Central memory CD8-positive, alpha-beta T cell (primary cell): ENCODE results near the gene DENND6B.
"Not testable (repeated sequence)": the region's sequence is repeated elsewhere in the genome, so short reads cannot be mapped to it uniquely, and the experiment has no call there.

Experiments used
- ATAC-seq: fragments of 150-1000 bp; cut with Tn5 transposase; replicated peaks from 2 replicates; pipeline ENCODE4 v1.10.0; 2022; ENCODE audit warnings: mild to moderate bottlenecking, moderate FRiP score, moderate number of reproducible peaks; ENCODE audit not compliant: poor library complexity, severe bottlenecking; ENCODE audit errors: extremely low read depth
- DNase-seq, 2 donors: peaks; one replicate each; pipeline ENCODE4 v3.0.0; 2021; ENCODE audit warnings: low spot score in 2 of 2
- H3K27ac Mint-ChIP-seq: one replicate; pipeline ENCODE4 v1.8.0; 2022; ENCODE audit warnings: low read depth, mild to moderate bottlenecking, moderate library complexity, mixed read lengths
- H3K27me3 Mint-ChIP-seq: one replicate; pipeline ENCODE4 v1.8.0; 2022; ENCODE audit warnings: mixed read lengths
- H3K36me3 Mint-ChIP-seq: one replicate; pipeline ENCODE4 v1.8.0; 2022; ENCODE audit warnings: mild to moderate bottlenecking, moderate library complexity, mixed read lengths; ENCODE audit not compliant: insufficient read depth
- H3K4me1 Mint-ChIP-seq: one replicate; pipeline ENCODE4 v1.8.0; 2022; ENCODE audit warnings: mixed read lengths
- H3K4me3 Mint-ChIP-seq: one replicate; pipeline ENCODE4 v1.8.0; 2022; ENCODE audit warnings: mild to moderate bottlenecking, moderate library complexity, mixed read lengths
- H3K9me3 Mint-ChIP-seq: one replicate; pipeline ENCODE4 v1.8.0; 2022; ENCODE audit warnings: mixed read lengths

Gene DENND6B

DNA sequence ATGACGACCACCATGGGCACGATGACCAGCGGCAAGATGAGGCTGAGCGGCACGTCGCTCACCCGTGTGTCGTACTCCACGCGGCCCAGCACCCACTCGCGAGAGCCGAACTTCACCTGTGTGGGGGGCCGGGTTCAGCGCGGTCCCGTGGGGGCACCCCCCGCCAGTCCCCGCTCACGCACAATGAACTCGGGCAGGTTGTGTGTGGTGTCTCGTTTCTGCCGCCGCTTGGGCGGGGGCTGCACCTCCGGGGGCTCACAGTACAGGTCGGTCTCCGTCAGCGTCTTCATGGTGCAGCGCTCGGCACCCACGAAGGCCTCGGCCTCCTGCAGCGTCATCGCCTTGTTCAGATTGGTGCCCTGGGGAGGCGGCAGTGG is 45.4 kb downstream of the DENND6B start:
- H3K4me1 Mint-ChIP-seq, result no peaks in the 10 kb centered on the region
- H3K27me3 Mint-ChIP-seq, result no peaks in the 10 kb centered on the region
- no peak overlapping the region for H3K4me3 Mint-ChIP-seq
- H3K36me3 Mint-ChIP-seq, result peaks cover 4% of the 10 kb centered on the region
- no peak overlapping the region for H3K27ac Mint-ChIP-seq
- DNase-seq (no peak), ATAC-seq (no peak)
- H3K9me3 Mint-ChIP-seq, result no peaks in the 10 kb centered on the region

- peaks cover 6% of the 10 kb centered on the region for H3K36me3 Mint-ChIP-seq
- ATAC-seq (no peak), DNase-seq (no peak)
- H3K4me3 Mint-ChIP-seq, result no peak overlapping the region
- no peak overlapping the region for H3K27ac Mint-ChIP-seq
- no peaks in the 10 kb centered on the region for H3K27me3 Mint-ChIP-seq
- H3K4me1 Mint-ChIP-seq, result no peaks in the 10 kb centered on the region
- no peaks in the 10 kb centered on the region for H3K9me3 Mint-ChIP-seq
These were observed 46.0 kb downstream of the DENND6B start for GRCh38 chr22:50280708-50281383.

DNA sequence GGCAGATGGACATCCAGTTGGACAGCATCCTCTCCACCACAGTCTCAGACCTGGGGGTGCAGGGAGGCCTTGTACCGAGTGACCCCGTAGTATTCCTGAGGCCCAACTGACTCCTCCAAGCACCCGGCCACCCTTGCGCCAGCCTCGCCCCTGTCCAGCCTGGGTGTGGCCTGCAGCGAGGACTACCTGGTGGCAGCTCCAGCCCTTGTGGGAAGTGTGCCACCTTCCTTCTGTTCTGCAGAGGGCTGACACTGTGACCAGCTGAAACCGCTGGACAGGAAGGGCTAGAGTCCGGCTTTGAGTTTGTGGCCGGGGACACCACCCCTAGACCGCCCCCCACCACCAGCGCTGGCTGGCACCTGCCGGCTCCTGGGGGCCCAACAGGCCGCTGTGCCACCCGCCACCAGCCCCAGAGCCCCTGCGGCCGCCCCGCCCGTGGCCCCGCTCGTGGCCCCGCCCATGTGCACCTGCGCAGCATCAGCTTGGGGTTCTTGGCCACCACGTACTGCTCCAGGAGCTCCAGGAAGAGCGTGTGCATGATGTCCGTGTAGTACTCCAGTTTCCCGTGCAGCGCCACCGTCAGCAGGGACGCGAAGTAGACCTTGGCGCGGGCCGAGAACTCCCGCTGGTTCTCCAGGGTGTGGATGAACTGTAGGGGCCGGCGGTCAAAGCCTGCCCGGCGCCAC is 46.6 kb downstream of the DENND6B start:
- DNase-seq (no peak), ATAC-seq (no peak)
- no peaks in the 10 kb centered on the region for H3K27me3 Mint-ChIP-seq
- no peaks in the 10 kb centered on the region for H3K9me3 Mint-ChIP-seq
- H3K36me3 Mint-ChIP-seq, result peaks cover 8% of the 10 kb centered on the region
- no peak overlapping the region for H3K27ac Mint-ChIP-seq
- no peak overlapping the region for H3K4me3 Mint-ChIP-seq
- H3K4me1 Mint-ChIP-seq, result no peaks in the 10 kb centered on the region

GRCh38 chr22:50278956-50279619 is 47.7 kb downstream of the DENND6B start:
- ATAC-seq (no peak), DNase-seq (no peak)
- peaks cover 8% of the 10 kb centered on the region for H3K36me3 Mint-ChIP-seq
- H3K4me1 Mint-ChIP-seq, result peaks cover 2% of the 10 kb centered on the region
- no peaks in the 10 kb centered on the region for H3K9me3 Mint-ChIP-seq
- no peak overlapping the region for H3K4me3 Mint-ChIP-seq
- H3K27me3 Mint-ChIP-seq, result no peaks in the 10 kb centered on the region
- no peak overlapping the region for H3K27ac Mint-ChIP-seq

DNA sequence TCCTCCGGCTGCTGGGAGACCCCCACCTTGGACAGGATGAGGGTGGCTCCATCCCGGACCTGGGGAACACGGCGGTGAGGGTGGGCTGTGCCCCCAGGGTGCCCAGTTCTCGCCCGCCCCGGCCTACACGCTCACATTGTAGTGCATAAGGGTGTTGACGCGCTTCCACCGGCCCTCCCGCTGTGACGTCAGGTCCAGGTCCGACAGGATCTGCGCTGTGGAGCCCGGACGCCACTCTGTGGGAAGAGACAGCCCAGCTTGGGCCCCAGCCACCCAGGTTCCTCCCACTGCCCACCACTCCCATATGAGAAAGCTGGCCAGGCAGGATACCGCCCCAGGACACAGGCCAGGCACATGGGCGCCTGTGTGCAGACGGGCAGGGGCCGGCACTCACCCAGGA is 48.4 kb downstream of the DENND6B start:
- Mint-ChIP-seq H3K27me3 (no peaks in the 10 kb centered on the region), H3K36me3 (peaks cover 8% of the 10 kb centered on the region), H3K4me1 (peaks cover 7% of the 10 kb centered on the region), H3K9me3 (no peaks in the 10 kb centered on the region), H3K27ac (no peak overlapping the region), H3K4me3 (no peak overlapping the region)
- no peak for ATAC-seq
- no peak for DNase-seq

- no peak for ATAC-seq
- Mint-ChIP-seq H3K27me3 (no peaks in the 10 kb centered on the region), H3K9me3 (no peaks in the 10 kb centered on the region), H3K27ac (no peak overlapping the region), H3K4me1 (peaks cover 7% of the 10 kb centered on the region), H3K4me3 (no peak overlapping the region), H3K36me3 (peaks cover 8% of the 10 kb centered on the region)
- no peak for DNase-seq
These were observed 49.1 kb downstream of the DENND6B start for GRCh38 chr22:50277761-50278160.

DNA sequence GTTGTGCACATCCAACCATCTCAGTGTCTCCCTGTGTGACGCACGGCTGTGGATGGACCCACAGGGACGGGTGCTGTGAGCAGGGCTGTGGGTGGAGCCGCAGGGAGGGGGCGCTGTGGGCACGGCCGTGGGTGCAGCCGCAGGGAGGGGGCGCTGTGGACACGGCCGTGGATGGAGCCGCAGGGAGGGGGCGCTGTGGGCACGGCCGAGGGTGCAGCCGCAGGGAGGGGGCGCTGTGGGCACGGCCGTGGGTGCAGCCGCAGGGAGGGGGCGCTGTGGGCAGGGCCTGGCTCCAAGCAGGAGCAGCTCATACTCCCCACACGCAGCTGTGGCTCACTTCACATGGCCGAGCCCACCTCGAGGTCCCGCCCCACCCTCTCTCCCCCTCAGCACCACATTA is 50.7 kb downstream of the DENND6B start:
- H3K27ac Mint-ChIP-seq, result no peak overlapping the region
- DNase-seq (peak in 1 of 2 donors; percentile 28), ATAC-seq (peak; percentile 77)
- no peaks in the 10 kb centered on the region for H3K9me3 Mint-ChIP-seq
- no peaks in the 10 kb centered on the region for H3K27me3 Mint-ChIP-seq
- peaks cover 8% of the 10 kb centered on the region for H3K36me3 Mint-ChIP-seq
- peaks cover 7% of the 10 kb centered on the region for H3K4me1 Mint-ChIP-seq
- H3K4me3 Mint-ChIP-seq, result no peak overlapping the region

- Mint-ChIP-seq H3K9me3 (no peaks in the 10 kb centered on the region), H3K4me3 (no peak overlapping the region), H3K27me3 (no peaks in the 10 kb centered on the region), H3K4me1 (peaks cover 7% of the 10 kb centered on the region), H3K27ac (no peak overlapping the region), H3K36me3 (peaks cover 8% of the 10 kb centered on the region)
- ATAC-seq (no peak), DNase-seq (no peak)
These were observed 51.4 kb downstream of the DENND6B start for GRCh38 chr22:50275181-50276055.

DNA sequence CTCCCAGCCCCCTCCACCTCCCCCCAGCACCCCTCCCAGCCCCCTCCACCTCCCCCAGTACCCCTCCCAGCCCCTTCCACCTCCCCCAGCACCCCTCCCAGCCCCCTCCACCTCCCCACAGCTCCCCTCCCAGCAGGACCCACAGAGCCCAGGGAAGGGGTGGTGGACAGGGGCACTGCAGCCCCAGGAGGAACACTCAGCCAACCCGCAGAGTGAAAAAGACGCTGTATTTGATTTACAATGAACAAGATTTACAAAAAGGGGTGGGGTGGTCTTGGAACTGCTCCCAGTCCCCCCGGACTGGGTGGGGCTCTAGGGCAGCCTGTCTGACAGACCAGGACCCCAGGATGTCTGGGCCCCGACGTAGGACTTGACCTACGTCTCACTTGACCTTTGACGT is 52.0 kb downstream of the DENND6B start:
- Mint-ChIP-seq H3K4me3 (no peak overlapping the region), H3K4me1 (peaks cover 7% of the 10 kb centered on the region), H3K9me3 (no peaks in the 10 kb centered on the region), H3K36me3 (peaks cover 8% of the 10 kb centered on the region), H3K27ac (no peak overlapping the region), H3K27me3 (no peaks in the 10 kb centered on the region)
- no peak for ATAC-seq
- DNase-seq, result no peak

DNA sequence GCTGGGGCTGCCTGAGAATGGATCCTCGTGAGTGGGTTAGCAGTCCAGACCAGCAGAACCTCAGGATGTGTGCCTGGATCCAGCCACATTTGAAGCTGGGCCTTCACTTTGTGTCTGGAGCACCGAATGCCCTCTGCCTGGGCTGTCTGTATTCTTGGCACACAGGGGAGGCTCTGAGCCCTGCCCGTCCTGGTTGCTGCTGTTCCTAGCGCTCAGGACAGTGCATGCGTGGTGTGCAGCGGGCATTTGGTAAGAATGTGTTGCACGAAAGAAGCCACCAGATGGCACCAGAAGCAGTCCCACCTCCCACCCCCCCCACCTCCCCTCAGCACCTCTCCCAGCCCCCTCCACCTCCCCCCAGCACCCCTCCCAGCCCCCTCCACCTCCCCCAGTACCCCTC is 52.5 kb downstream of the DENND6B start:
- Mint-ChIP-seq H3K27me3 (no peaks in the 10 kb centered on the region), H3K27ac (no peak overlapping the region), H3K36me3 (peaks cover 6% of the 10 kb centered on the region), H3K4me1 (peaks cover 7% of the 10 kb centered on the region), H3K9me3 (no peaks in the 10 kb centered on the region), H3K4me3 (no peak overlapping the region)
- ATAC-seq (no peak), DNase-seq (no peak)

GRCh38 chr22:50273781-50274180 is 53.0 kb downstream of the DENND6B start:
- not testable (repeated sequence) for H3K4me1 Mint-ChIP-seq, H3K36me3 Mint-ChIP-seq, H3K4me3 Mint-ChIP-seq, ATAC-seq, DNase-seq, H3K9me3 Mint-ChIP-seq, H3K27me3 Mint-ChIP-seq, H3K27ac Mint-ChIP-seq

DNA sequence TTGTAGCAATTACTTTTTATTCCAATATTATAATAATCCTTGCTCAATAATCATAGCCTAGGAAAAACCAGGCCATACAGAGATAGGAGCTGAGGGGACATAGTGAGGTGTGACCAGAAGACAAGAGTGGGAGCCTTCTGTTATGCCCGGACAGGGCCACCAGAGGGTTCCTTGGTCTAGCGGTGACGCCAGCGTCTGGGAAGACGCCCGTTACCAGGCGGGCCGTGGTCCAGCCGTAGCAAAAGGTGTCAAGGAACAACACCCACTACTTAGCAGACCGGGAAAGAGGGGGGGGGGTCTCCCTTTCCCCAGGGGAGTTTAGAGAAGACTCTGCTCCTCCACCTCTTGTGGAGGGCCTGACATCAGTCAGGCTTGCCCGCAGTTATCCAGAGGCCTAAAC is 53.5 kb downstream of the DENND6B start:
- H3K4me3 Mint-ChIP-seq, H3K27me3 Mint-ChIP-seq, H3K4me1 Mint-ChIP-seq, DNase-seq, ATAC-seq, H3K9me3 Mint-ChIP-seq, H3K36me3 Mint-ChIP-seq, H3K27ac Mint-ChIP-seq: not testable (repeated sequence)
